KMS-11 (cell line): Measurements from ENCODE around the gene CLIP2.
"Not testable (repeated sequence)": the region's sequence is repeated elsewhere in the genome, so short reads cannot be mapped to it uniquely, and the experiment has no call there.

Experiments
- H2AFZ ChIP-seq: fragments of 200-600 bp; sonication (generic); 2 replicates; pipeline ENCODE4 v1.6.1; 2016; ENCODE audit warnings: antibody characterized with exemption, mixed run types, low read depth
- H3K27ac ChIP-seq: fragments of 200-600 bp; sonication (generic); 2 replicates; pipeline ENCODE4 v1.6.1; 2016; ENCODE audit warnings: mild to moderate bottlenecking, mixed run types
- H3K27me3 ChIP-seq: fragments of 200-600 bp; sonication (generic); 2 replicates; pipeline ENCODE4 v1.6.1; 2017; ENCODE audit warnings: mild to moderate bottlenecking, low read depth, mixed run types, moderate library complexity; ENCODE audit not compliant: insufficient read depth
- H3K36me3 ChIP-seq: fragments of 200-600 bp; sonication (generic); 2 replicates; pipeline ENCODE4 v1.6.1; 2017; ENCODE audit warnings: mild to moderate bottlenecking, mixed run types; ENCODE audit not compliant: insufficient read depth
- H3K4me1 ChIP-seq: fragments of 200-600 bp; sonication (generic); 2 replicates; pipeline ENCODE4 v1.6.1; 2016; ENCODE audit warnings: mild to moderate bottlenecking, low read depth, mixed run types; ENCODE audit not compliant: poor library complexity, severe bottlenecking
- H3K4me2 ChIP-seq: fragments of 200-600 bp; sonication (generic); 2 replicates; pipeline ENCODE4 v1.7.0; 2016; ENCODE audit warnings: mild to moderate bottlenecking, mixed run types
- H3K4me3 ChIP-seq: fragments of 200-600 bp; sonication (generic); IDR thresholded peaks from 2 replicates; pipeline ENCODE4 v1.6.1; 2017; ENCODE audit warnings: low read depth, low read length, mixed read lengths; ENCODE audit not compliant: insufficient read depth
- H3K79me2 ChIP-seq: fragments of 200-600 bp; sonication (generic); 2 replicates; pipeline ENCODE4 v1.6.1; 2016; ENCODE audit warnings: low read depth, mixed run types; ENCODE audit not compliant: insufficient read depth
- H3K9ac ChIP-seq: fragments of 200-600 bp; sonication (generic); 2 replicates; pipeline ENCODE4 v1.6.1; 2016; ENCODE audit warnings: mild to moderate bottlenecking, mixed run types
- H4K20me1 ChIP-seq: fragments of 200-600 bp; sonication (generic); 2 replicates; pipeline ENCODE4 v1.6.1; 2016; ENCODE audit warnings: mild to moderate bottlenecking, mixed run types; ENCODE audit not compliant: insufficient read depth
- CTCF ChIP-seq: fragments of 200-600 bp; sonication (generic); conservative IDR thresholded peaks from 2 replicates; pipeline ENCODE4 v1.6.1; 2017; ENCODE audit warnings: low read depth, mild to moderate bottlenecking, antibody characterized with exemption, low read length, moderate library complexity, mixed read lengths

Gene CLIP2

DNA sequence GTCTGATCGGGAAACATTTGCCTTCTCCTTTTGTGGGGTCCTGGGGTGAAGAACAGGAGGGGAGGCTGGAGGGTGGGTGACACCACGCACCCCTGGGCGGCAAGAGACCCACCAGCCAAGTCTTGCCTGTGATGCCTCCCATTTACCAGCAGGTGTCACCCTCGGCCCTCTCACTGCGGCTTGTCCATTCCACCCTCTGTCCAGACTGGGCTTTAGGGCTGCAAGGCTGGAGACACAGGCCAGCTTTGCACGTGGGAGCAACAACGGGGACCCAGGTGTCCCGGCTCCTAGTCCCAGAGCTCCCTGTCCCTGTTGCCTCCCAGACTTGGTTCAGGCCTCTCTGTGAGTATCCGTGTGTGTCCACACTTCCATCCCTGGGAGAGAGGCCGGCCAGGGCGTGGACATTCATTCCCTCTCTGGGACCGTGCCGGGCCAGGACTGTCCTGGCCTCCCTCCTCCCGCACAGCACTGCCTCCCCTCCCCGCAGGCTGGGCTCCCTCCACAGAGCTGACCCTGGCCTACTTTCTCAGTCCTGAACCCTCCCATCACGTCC lies 128.3 kb downstream of the CLIP2 start:
- no peak overlapping the region for H3K4me2 ChIP-seq
- no peaks in the 10 kb centered on the region for H4K20me1 ChIP-seq
- peak overlapping the region; percentile 39; the same call in 1 of the 2 replicates for H2AFZ ChIP-seq
- H3K27me3 ChIP-seq: no peaks in the 10 kb centered on the region
- no peaks in the 10 kb centered on the region for H3K4me1 ChIP-seq
- H3K36me3 ChIP-seq: no peaks in the 10 kb centered on the region
- no peaks in the 10 kb centered on the region for H3K79me2 ChIP-seq
- H3K9ac ChIP-seq: no peak overlapping the region
- peak; percentile 95 for TF ChIP-seq CTCF
- H3K4me3 ChIP-seq: no peak overlapping the region
- H3K27ac ChIP-seq: no peak overlapping the region

- no peaks in the 10 kb centered on the region for H3K4me1 ChIP-seq
- H3K79me2 ChIP-seq: no peaks in the 10 kb centered on the region
- H3K4me2 ChIP-seq: no peak overlapping the region
- no peak overlapping the region for H3K9ac ChIP-seq
- 0 out of 2 replicates have a peak overlapping the region, but pooled peaks have one; percentile 39 for H2AFZ ChIP-seq
- H3K4me3 ChIP-seq: no peak overlapping the region
- H4K20me1 ChIP-seq: no peaks in the 10 kb centered on the region
- H3K27ac ChIP-seq: no peak overlapping the region
- no peak for TF ChIP-seq CTCF
- no peaks in the 10 kb centered on the region for H3K27me3 ChIP-seq
- H3K36me3 ChIP-seq: no peaks in the 10 kb centered on the region
Observed at GRCh38 chr7:74418076-74418475, 128.9 kb downstream of the CLIP2 start.

DNA sequence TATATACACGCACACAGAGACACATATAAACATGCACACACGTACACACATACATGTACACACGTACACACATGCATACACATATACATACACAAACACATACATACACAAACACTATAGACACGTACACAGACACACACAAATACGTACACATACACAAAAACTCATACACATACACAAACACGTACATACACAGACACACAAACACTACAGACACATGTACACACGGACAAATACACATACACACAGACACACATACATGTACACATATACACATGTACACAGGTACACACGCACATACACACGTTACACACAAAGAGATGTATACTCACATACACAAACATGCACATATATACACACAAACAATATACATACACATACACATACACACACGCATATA lies 129.3 kb downstream of the CLIP2 start:
- H3K4me1 ChIP-seq: no peaks in the 10 kb centered on the region
- no peak overlapping the region for H3K27ac ChIP-seq
- no peak overlapping the region for H3K9ac ChIP-seq
- no peaks in the 10 kb centered on the region for H3K79me2 ChIP-seq
- H3K4me3 ChIP-seq: no peak overlapping the region
- H2AFZ ChIP-seq: no peak overlapping the region
- TF ChIP-seq CTCF: no peak
- no peaks in the 10 kb centered on the region for H3K36me3 ChIP-seq
- no peaks in the 10 kb centered on the region for H3K27me3 ChIP-seq
- no peak overlapping the region for H3K4me2 ChIP-seq
- no peaks in the 10 kb centered on the region for H4K20me1 ChIP-seq

GRCh38 chr7:74419232-74419631 lies 130.0 kb downstream of the CLIP2 start:
- H2AFZ ChIP-seq, H3K4me1 ChIP-seq, H3K4me3 ChIP-seq, H3K27me3 ChIP-seq, H4K20me1 ChIP-seq, H3K9ac ChIP-seq, H3K36me3 ChIP-seq, H3K4me2 ChIP-seq, H3K79me2 ChIP-seq, H3K27ac ChIP-seq: not testable (repeated sequence)

DNA sequence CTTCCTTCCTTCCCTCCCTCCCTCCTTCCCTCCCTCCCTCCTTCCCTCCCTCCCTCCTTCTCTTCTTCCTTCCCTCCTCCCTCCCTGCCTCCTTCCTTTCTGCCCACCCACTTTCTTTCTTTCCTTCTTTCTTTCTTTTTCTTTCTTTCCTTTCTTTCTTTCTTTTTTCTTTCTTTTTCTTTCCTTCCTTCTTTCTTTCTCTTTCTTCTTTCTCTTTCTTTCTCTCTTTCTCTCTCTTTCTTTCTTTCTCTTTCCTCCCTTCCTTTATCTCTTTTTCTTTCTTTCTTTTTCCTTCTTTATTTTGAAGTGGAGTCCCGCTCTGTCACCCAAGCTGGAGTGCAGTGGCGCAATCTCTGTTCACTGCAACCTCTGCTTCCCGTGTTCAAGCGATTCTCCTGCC lies 130.8 kb downstream of the CLIP2 start:
- no peak overlapping the region for H3K9ac ChIP-seq
- H2AFZ ChIP-seq: no peak overlapping the region
- H4K20me1 ChIP-seq: no peaks in the 10 kb centered on the region
- H3K27ac ChIP-seq: no peak overlapping the region
- H3K79me2 ChIP-seq: no peaks in the 10 kb centered on the region
- no peak for TF ChIP-seq CTCF
- no peaks in the 10 kb centered on the region for H3K4me1 ChIP-seq
- H3K27me3 ChIP-seq: no peaks in the 10 kb centered on the region
- no peak overlapping the region for H3K4me3 ChIP-seq
- no peaks in the 10 kb centered on the region for H3K36me3 ChIP-seq
- no peak overlapping the region for H3K4me2 ChIP-seq
